8988T (cell line): ENCODE data around the gene LETM1.

Experiments used
- DNase-seq: peaks from one replicate; pipeline ENCODE4 v3.0.0; 2011

The LETM1 gene

GRCh38 chr4:1856071-1856942, at the start of gene LETM1:
Gene LETM1, minus strand, starts transcription at chr4:1856156. Its CDS starts 206 bp downstream, at chr4:1855950.
- DNase-seq, result peak; percentile 93

DNA sequence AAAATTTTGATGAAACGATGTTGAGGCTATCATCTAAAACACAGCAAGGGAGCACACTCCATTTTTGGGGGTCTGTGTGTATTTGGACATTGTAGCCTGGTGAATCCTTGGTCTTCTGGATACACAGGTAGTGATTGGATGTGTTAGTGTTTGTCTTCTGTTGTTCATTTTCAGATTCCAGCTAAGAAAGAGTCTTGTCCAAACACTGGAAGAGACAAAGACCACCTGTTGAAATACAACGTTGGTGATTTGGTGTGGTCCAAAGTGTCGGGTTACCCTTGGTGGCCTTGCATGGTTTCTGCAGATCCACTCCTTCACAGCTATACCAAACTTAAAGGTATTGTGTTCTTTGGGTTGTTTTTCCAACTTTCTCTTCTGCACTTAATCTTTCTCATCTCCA, 48.1 kb upstream of the LETM1 start:
- no peak for DNase-seq

- no peak for DNase-seq
These were observed 47.1 kb upstream of the LETM1 start for GRCh38 chr4:1903035-1903434.

GRCh38 chr4:1902243-1902642, 46.3 kb upstream of the LETM1 start:
- DNase-seq, result no peak

- DNase-seq, result no peak
These were observed 45.2 kb upstream of the LETM1 start for GRCh38 chr4:1901127-1901526.

GRCh38 chr4:1900624-1901023, 44.7 kb upstream of the LETM1 start:
- no peak for DNase-seq

- no peak for DNase-seq
These were observed 44.1 kb upstream of the LETM1 start for GRCh38 chr4:1900087-1900433.

DNA sequence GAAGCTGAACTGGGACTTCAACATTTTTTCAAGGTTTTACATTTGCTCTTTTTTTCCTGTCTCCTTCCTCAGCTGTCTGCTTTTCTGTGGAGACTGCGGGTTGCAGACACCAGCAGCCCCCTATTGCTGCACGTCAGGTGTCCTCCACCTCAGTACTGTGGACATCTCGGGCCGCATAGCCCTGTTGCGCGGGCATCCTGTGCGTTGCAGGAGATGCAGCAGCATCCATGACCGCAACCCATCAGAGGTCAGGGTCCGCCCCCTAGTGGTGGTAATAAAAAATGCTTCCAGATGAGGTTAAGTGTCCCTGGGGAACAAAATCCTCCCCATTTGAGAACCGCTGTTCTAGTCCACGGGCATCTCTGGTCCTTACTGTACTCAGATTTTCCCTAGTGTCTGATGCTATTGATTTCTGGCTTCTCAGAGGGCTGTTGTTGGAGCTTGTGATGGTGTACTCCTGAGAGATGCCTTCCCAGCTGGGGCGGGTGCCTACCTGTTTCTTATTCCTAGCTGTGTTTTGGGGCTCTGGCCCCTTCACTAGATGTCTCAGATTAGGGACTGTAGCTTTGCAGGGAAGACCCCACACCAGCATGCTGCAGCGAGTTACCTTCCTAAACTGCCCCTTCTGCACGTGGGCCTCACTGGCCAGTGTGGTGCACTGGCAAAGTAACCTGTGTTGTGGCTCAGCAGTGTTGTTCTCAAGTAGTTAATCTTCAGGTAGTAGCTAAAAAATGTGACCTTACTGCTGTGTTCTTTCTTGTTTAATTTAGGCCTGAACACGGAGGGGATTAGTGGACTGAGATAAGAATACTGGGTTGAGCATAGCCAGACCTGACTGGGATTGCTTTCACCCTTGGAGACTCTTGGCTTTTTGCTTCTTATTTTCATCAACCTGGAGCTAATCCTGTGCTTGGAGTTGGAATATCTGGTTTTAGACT, 43.5 kb upstream of the LETM1 start:
- DNase-seq, result peak; percentile 68

DNA sequence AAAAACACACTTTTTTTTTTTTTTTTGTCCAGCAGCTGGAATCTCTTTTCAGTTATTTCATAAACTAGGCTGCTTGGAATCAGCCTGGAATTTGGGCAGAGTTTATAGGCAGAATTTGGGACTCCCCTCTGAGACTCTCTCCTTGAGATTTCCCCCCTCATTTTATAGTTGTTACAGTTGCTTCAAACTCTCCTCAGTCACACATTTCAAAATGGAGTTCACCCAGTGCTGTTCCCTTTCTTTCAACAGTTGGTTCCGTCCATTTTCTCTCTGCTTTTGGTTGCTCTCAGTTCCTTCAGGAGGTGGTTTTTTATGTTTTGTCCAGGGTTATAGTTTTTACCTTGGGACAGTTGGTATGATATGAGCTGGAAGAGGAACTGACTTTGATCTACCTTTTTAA, 42.7 kb upstream of the LETM1 start:
- DNase-seq, result no peak

DNA sequence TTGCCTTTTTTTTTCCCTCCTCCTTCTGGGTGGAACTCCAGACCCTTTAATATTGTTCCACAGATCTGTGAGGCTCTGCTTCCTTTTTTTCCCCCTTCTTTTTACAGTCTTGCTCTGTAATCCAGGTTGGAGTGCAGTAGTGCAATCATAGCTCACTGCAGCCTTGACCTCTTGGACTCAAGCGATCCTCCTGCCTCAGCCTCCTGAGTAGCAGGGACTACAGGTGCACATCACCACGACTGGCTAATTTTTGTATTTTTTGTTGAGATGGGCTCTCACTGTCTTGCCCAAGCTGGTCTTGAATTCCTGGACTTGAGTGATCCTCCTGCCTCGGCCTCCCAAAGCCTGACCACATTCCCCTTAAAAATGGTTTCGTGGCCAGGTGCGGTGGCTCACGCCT, 42.1 kb upstream of the LETM1 start:
- DNase-seq, result no peak

DNA sequence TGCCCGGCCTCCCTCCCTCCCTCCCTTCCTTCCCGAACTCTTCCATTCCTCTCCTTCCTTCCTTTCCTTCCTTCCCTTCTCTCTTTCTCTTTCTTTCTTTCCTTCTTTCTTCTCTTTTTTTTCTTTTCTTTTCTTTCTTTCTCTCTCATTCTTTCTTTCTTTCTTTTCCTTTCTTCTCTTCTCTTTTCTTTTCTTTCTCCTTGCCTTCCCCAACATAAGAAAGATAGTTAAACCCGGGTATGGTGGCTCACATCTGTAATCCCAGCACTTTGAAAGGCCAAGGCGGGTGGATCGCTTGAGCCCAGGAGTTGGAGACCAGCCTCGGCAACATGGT, 40.7 kb upstream of the LETM1 start:
- DNase-seq, result no peak

- DNase-seq, result no peak
These were observed 40.2 kb upstream of the LETM1 start for GRCh38 chr4:1895971-1896657.

DNA sequence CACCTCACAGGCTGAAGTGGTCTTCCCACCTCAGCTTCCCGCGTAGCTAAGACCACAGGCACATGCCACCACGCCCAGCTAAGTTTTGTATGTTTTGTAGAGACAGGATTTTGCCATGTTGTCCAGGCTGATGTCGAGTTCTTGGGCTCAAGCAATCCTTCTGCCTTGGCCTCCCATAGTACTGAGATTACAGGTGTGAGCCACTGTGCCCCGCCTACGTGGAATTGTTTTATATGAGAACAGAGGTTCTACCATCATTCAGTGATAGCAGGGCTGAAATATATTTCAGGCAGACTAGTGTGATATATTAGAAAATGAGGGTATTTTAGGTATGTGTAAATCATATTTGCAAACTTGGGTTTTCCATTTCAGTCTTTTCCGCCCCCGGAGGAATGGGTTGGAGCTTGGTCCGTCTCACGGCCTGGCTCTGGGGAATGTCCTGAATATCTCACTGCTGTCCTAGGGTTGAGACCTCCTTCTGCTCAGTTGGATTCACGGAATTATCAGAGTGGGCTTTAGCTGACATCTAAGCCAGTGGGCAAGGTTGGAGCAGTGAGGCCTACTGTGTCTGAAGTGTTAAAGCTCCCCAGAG, 35.1 kb upstream of the LETM1 start:
- no peak for DNase-seq

DNA sequence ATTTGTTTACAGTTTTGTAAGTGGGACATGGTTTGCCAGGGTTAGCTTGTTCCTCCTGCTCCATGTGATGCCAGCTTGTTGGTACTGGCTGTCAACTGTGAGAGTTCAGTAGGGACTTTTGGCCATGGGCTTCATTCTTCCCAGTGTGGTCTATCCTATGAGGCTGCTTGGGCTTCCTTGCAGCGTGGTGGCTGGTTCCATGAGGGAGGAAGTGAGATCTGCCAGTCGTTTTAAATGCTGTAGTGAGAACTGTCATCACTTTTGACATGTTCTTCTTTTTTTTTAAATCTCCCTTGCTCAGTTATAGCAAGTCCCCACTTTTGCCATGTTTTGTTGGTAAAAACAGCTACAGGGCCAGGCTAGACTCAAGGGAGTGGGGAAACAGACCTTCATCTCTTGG, 31.1 kb upstream of the LETM1 start:
- DNase-seq, result no peak

DNA sequence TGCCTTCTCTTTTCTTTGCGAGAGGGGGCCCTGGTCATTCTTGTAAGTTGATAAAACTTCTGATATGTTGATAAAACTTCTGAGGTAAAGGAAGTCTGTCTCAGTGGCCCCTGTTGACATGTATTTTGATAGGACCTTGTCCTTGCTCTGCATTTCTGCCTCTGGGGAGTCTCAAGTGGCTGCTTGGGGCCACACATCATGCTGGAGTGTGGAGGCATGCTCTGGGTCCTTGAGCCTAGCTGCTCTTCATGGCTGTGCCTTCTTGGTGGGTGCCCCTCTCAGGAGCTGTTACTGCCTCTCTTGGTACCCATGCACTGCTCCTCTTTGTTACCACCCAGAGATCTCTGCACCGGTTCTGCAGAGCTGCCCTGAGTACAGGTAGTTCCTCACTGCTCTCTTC, 29.5 kb upstream of the LETM1 start:
- no peak for DNase-seq

DNA sequence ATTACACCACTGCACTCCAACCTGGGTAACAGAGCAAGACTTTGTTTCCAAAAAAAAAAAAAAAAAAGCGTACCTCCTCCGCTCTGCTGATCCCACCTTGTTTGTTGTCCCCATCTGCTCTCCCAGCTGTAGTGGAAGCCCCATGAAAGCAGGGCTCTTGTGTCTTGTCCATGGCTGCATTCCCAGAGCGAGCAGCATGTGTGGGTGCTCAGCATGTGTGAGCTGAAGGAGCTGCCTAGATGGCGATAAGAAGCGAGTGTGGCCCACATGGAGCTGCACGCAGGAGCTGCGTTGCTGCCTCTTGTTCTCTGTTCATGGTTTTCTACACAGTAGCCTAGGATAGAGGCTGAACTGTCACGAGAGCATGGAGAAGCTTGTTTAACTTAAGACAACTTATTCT, 27.6 kb upstream of the LETM1 start:
- no peak for DNase-seq

- no peak for DNase-seq
These were observed 26.9 kb upstream of the LETM1 start for GRCh38 chr4:1882850-1883271.

- DNase-seq, result no peak
These were observed 24.4 kb upstream of the LETM1 start for GRCh38 chr4:1880332-1880731.

GRCh38 chr4:1879485-1879884, 23.5 kb upstream of the LETM1 start:
- no peak for DNase-seq

DNA sequence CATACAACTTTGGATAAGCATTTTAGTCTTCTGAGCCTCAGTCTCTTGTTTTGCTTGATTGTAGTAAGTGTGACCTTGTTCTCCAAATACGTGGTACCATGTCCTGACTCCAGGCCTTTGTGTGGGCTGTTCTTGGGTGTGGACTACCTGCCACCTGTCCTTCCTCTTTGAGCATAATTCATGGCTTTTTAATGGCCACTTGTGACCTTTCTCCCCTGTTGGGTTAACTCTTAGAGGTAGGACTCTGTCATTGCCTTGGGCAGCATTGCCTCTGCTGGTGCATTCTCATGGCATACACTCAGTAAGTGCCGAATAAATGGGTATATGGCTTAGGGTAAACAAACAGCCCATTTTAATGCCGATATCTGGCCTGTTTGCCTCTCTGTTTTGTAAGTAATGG, 18.2 kb upstream of the LETM1 start:
- DNase-seq, result no peak

GRCh38 chr4:1873776-1874175, 17.8 kb upstream of the LETM1 start:
- DNase-seq, result no peak

DNA sequence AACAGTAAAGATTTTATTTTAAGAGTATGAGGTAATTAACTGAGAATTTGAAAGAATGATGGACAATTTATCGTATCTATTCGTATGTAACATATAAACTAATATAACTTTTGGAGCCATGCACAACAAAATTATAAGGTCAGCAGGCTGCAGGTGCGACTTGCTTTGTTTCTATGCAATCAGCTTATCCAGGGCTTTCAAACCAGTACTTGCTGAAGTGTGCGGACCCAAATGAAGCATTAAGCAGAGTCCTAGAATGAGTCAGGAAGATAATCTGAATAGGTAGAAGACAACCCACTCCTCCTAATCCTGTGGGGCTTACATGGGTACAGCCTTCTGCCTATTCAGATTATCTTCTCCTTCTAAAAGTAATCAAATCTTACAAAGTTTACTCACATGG, 17.3 kb upstream of the LETM1 start:
- no peak for DNase-seq

GRCh38 chr4:1872870-1873269, 16.9 kb upstream of the LETM1 start:
- no peak for DNase-seq
